Peyer's patch (tissue), 4 donors: ENCODE results near the gene KCNMA1. TPM values are rescaled to one million over a fixed set of nuclear protein-coding genes. Genes with fewer than 3 reads are reported as not detected.

Experiments
- DNase-seq, 3 donors: peaks; one replicate each; pipeline ENCODE4 v3.0.0-alpha.2; 2017 to 2019
- H3K27ac ChIP-seq, 4 donors: fragments of 200-600 bp; sonication (generic); one replicate each; pipeline ENCODE4 v1.5.1; 2016 to 2019
- H3K27me3 ChIP-seq, 2 donors: fragments of 200-600 bp; sonication (generic); one replicate each; pipeline ENCODE4 v1.5.1; 2019
- H3K36me3 ChIP-seq, 3 donors: fragments of 200-600 bp; sonication (generic); one replicate each; pipeline ENCODE4 v1.5.1; 2016 to 2019
- H3K4me1 ChIP-seq, 4 donors: fragments of 200-600 bp; sonication (generic); one replicate each; pipeline ENCODE4 v1.5.1; 2016 to 2019
- H3K4me3 ChIP-seq, 4 donors: fragments of 200-600 bp; sonication (generic); 1 replicate in 3 of 4; 2 replicates in 1 of 4; pipeline ENCODE4 v1.5.1; 2016 to 2019; ENCODE audit warnings: mild to moderate bottlenecking in 1 of 4
- H3K9me3 ChIP-seq, 4 donors: fragments of 200-600 bp; sonication (generic); one replicate each; pipeline ENCODE4 v1.5.1; 2016 to 2019; ENCODE audit warnings: mild to moderate bottlenecking in 1 of 4
- POLR2A ChIP-seq, 2 donors: fragments of 450-650 bp; IDR thresholded peaks; one replicate each; pipeline ENCODE4 v1.5.1; 2017; ENCODE audit warnings: antibody characterized with exemption in 2 of 2, mild to moderate bottlenecking in 2 of 2, moderate library complexity in 2 of 2
- total RNA-seq, 4 donors: library from RNA; depleted of rRNA; stranded (reverse); fragments of >200 nt; gene quantifications; one replicate each; pipeline ENCODE4 v1.1.0, GENCODE V29; 2016
- TF ChIP-seq, protein P1 (sequence below), 6 experiments: fragments of 450-650 bp in 4 of 6; fragments of 200-600 bp in 2 of 6; sonication (generic) in 1 of 6; IDR thresholded peaks; one replicate each; pipeline ENCODE4 v1.5.1; 2017 to 2019; ENCODE audit warnings: antibody characterized with exemption in 6 of 6, mild to moderate bottlenecking in 3 of 6, moderate library complexity in 1 of 6

The KCNMA1 gene
- total RNA-seq, 4 donors from 2014 or later, result 17.8 to 29.1 (median 23.9) TPM

GRCh38 chr10:76998451-76998850, 639.2 kb downstream of the KCNMA1 start:
- Histone ChIP-seq H3K27me3 (no peaks in the 10 kb centered on the region), H3K27ac (no peak overlapping the region), H3K4me1 (no peaks in the 10 kb centered on the region), H3K36me3 (no peaks in the 10 kb centered on the region), H3K4me3 (no peak overlapping the region), H3K9me3 (no peaks in the 10 kb centered on the region)
- TF ChIP-seq POLR2A (IDR thresholded peaks at IDR 0.05), result no peak
- TF ChIP-seq, protein P1, sequence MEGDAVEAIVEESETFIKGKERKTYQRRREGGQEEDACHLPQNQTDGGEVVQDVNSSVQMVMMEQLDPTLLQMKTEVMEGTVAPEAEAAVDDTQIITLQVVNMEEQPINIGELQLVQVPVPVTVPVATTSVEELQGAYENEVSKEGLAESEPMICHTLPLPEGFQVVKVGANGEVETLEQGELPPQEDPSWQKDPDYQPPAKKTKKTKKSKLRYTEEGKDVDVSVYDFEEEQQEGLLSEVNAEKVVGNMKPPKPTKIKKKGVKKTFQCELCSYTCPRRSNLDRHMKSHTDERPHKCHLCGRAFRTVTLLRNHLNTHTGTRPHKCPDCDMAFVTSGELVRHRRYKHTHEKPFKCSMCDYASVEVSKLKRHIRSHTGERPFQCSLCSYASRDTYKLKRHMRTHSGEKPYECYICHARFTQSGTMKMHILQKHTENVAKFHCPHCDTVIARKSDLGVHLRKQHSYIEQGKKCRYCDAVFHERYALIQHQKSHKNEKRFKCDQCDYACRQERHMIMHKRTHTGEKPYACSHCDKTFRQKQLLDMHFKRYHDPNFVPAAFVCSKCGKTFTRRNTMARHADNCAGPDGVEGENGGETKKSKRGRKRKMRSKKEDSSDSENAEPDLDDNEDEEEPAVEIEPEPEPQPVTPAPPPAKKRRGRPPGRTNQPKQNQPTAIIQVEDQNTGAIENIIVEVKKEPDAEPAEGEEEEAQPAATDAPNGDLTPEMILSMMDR (IDR thresholded peaks at IDR 0.05), result no peak
- DNase-seq, result no peak

GRCh38 chr10:76997631-76998030, 640.0 kb downstream of the KCNMA1 start:
- Histone ChIP-seq H3K9me3 (no peaks in the 10 kb centered on the region), H3K27ac (no peak overlapping the region)
- no peak for DNase-seq

DNA sequence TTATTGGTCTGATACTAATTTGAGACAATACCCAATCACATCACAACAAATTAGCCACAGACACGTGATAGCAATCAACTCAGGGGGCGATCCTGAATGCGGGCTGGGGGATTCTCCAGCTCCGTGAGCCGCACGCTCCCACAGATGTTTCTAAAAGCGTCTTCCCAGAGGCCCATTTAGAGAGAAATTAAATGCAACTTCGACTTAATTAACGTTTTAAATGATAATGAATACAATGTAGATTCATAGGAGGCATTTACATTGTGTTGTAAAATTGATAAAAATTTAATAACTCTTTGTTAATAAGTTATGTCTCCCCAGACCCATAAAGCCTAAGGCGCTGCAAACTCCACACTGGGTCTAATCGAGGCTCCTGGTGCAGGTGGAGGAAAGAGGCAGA, 642.6 kb downstream of the KCNMA1 start:
- H3K27ac ChIP-seq, result no peak overlapping the region
- no peak for DNase-seq
- no peaks in the 10 kb centered on the region for H3K4me1 ChIP-seq
- no peaks in the 10 kb centered on the region for H3K9me3 ChIP-seq
- H3K4me3 ChIP-seq, result no peak overlapping the region
- H3K36me3 ChIP-seq, result no peaks in the 10 kb centered on the region
- TF ChIP-seq, protein P1 (IDR thresholded peaks at IDR 0.05), result no peak
- TF ChIP-seq POLR2A (IDR thresholded peaks at IDR 0.05), result no peak
- H3K27me3 ChIP-seq, result no peaks in the 10 kb centered on the region

More at GRCh38 chr10:76997631-76998030, 640.0 kb downstream of the KCNMA1 start:
- H3K4me1 ChIP-seq, result no peaks in the 10 kb centered on the region
- no peaks in the 10 kb centered on the region for H3K27me3 ChIP-seq
- TF ChIP-seq, protein P1 (IDR thresholded peaks at IDR 0.05), result no peak
- TF ChIP-seq POLR2A (IDR thresholded peaks at IDR 0.05), result no peak
- H3K36me3 ChIP-seq, result no peaks in the 10 kb centered on the region
- H3K4me3 ChIP-seq, result no peak overlapping the region

- TF ChIP-seq, protein P1 (IDR thresholded peaks at IDR 0.05), result no peak
- TF ChIP-seq POLR2A (IDR thresholded peaks at IDR 0.05), result no peak
- no peaks in the 10 kb centered on the region for H3K36me3 ChIP-seq
- no peaks in the 10 kb centered on the region for H3K9me3 ChIP-seq
- H3K27me3 ChIP-seq, result no peaks in the 10 kb centered on the region
- H3K27ac ChIP-seq, result no peak overlapping the region
- DNase-seq, result no peak
- H3K4me3 ChIP-seq, result no peak overlapping the region
- H3K4me1 ChIP-seq, result no peaks in the 10 kb centered on the region
Measured at GRCh38 chr10:76993213-76993612, 644.4 kb downstream of the KCNMA1 start.

DNA sequence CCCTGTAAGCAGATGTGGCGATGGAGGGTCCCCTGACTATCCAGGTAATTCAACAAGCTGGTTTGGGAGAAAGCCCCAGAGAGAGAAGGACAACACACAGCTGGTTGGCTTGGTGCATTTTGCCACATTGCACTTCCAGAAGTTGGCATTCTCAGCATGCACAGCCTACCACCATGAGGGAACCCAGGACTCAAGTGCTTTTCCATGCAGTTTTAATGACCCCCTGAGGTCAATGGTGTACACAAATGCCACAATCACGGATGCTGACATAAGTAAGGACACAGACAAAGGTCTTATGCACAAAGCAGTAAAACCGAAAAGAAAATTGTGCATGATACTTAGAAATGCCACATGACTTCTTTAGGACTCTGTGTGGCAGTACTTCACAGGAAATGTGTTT, 645.1 kb downstream of the KCNMA1 start:
- H3K4me3 ChIP-seq, result no peak overlapping the region
- DNase-seq, result no peak
- H3K27me3 ChIP-seq, result no peaks in the 10 kb centered on the region
- H3K4me1 ChIP-seq, result no peaks in the 10 kb centered on the region
- no peaks in the 10 kb centered on the region for H3K36me3 ChIP-seq
- H3K27ac ChIP-seq, result no peak overlapping the region
- H3K9me3 ChIP-seq, result no peaks in the 10 kb centered on the region
- TF ChIP-seq POLR2A (IDR thresholded peaks at IDR 0.05), result no peak
- TF ChIP-seq, protein P1 (IDR thresholded peaks at IDR 0.05), result no peak

DNA sequence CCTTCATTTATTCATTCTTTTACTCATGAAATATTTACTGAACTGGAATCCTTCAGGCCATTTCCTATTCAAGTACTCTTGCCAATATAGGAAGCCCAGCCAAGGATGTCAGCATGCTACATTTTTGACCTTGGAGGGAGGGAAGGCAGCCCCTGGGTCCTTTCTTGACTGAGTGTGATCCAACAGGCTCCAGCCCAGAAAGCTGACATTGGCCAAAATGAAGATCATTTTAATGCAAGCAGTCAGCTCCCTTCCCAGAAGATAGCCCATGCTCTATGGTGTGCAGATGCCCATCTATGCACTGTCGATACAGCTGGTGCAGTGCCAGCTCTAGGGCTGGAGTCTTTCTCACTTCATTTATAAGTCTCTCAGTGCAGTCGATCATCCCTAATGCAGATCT, 646.0 kb downstream of the KCNMA1 start:
- Histone ChIP-seq H3K4me3 (no peak overlapping the region), H3K36me3 (no peaks in the 10 kb centered on the region), H3K27me3 (no peaks in the 10 kb centered on the region), H3K4me1 (no peaks in the 10 kb centered on the region), H3K27ac (no peak overlapping the region), H3K9me3 (no peaks in the 10 kb centered on the region)
- no peak for DNase-seq
- no peak for TF ChIP-seq POLR2A (IDR thresholded peaks at IDR 0.05)
- TF ChIP-seq, protein P1 (IDR thresholded peaks at IDR 0.05), result no peak
